Activated CD8-positive, alpha-beta T cell treated with anti-CD3 and anti-CD28 coated beads for 36 hours (primary cell): Measurements from ENCODE around the gene TNS3. TPM values are rescaled to one million over a fixed set of nuclear protein-coding genes. Genes with fewer than 3 reads are reported as not detected.

ENCODE experiments used
- ATAC-seq: fragments of 200-7000 bp; cut with Tn5 transposase; one replicate; pipeline ENCODE4 v1.10.0; 2021; ENCODE audit warnings: mild to moderate bottlenecking, moderate library complexity
- CTCF ChIA-PET: fragments of 350-600 bp; sonication (Branson Sonifier 250); formaldehyde crosslinking; loops from one replicate; lab custom pipeline; 2021; ENCODE audit warnings: antibody characterized with exemption; lab: Charles Lee
- POLR2A ChIA-PET: fragments of 350-600 bp; sonication (Branson Sonifier 250); formaldehyde crosslinking; loops from one replicate; lab custom pipeline; 2021; ENCODE audit warnings: antibody characterized with exemption; lab: Charles Lee
- DNase-seq: peaks from one replicate; pipeline ENCODE4 v3.0.0-alpha.2; 2020
- H3K27ac Mint-ChIP-seq: one replicate; pipeline ENCODE4 v1.8.0; 2021; ENCODE audit warnings: mild to moderate bottlenecking, mixed read lengths
- H3K27me3 Mint-ChIP-seq: one replicate; pipeline ENCODE4 v1.8.0; 2021; ENCODE audit warnings: mixed read lengths
- H3K36me3 Mint-ChIP-seq: one replicate; pipeline ENCODE4 v1.8.0; 2021; ENCODE audit warnings: low read depth, mixed read lengths
- H3K4me1 Mint-ChIP-seq: one replicate; pipeline ENCODE4 v1.8.0; 2021; ENCODE audit warnings: low read depth, mixed read lengths
- H3K4me3 Mint-ChIP-seq: one replicate; pipeline ENCODE4 v1.8.0; 2021; ENCODE audit warnings: mild to moderate bottlenecking, moderate library complexity, mixed read lengths
- H3K9me3 Mint-ChIP-seq: one replicate; pipeline ENCODE4 v1.8.0; 2021; ENCODE audit warnings: mixed read lengths
- intact Hi-C: fragments of 100-400 bp; cut with micrococcal nuclease; formaldehyde crosslinking; loops from one replicate; pipeline ENCODE4 v1.10.0; 2022
- total RNA-seq, 2 experiments: library from RNA; stranded (reverse); gene quantifications; one replicate each; pipeline ENCODE4 v1.2.3, GENCODE V29; 2021
- TF ChIP-seq, protein P1 (sequence below): fragments of 200-600 bp; IDR thresholded peaks from one replicate; pipeline ENCODE4 v1.8.0; 2022; ENCODE audit warnings: antibody characterized with exemption, mild to moderate bottlenecking

The TNS3 gene
- total RNA-seq, 2 experiments from 2014 or later: 0.04 to 0.16 TPM

DNA sequence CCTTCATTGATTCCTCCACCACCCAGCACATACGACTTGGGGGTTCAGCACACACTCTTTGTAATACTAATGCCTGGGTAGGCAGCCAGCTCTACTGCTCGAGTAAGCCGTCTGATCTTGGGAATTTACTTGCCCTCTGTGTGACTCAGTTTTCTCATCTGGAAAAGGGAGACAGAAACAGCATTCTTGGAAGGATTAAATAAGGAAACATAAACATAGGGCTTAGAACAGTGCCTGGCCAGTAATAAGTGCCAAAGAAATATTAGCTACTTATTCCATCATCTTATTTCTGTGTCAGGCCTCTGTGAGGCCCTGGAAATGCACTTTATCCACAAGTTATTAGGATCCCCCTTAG is 130.1 kb downstream of the TNS3 start:
- ChIA-PET POLR2A (no interaction called here), CTCF (no interaction called here)
- Mint-ChIP-seq H3K27me3 (peaks cover 1% of the 10 kb centered on the region), H3K9me3 (no peaks in the 10 kb centered on the region), H3K4me1 (no peaks in the 10 kb centered on the region), H3K4me3 (no peak overlapping the region), H3K36me3 (no peaks in the 10 kb centered on the region), H3K27ac (no peak overlapping the region)
- no peak for ATAC-seq
- DNase-seq: no peak
- intact Hi-C loops: no loop called here
- TF ChIP-seq, protein P1, sequence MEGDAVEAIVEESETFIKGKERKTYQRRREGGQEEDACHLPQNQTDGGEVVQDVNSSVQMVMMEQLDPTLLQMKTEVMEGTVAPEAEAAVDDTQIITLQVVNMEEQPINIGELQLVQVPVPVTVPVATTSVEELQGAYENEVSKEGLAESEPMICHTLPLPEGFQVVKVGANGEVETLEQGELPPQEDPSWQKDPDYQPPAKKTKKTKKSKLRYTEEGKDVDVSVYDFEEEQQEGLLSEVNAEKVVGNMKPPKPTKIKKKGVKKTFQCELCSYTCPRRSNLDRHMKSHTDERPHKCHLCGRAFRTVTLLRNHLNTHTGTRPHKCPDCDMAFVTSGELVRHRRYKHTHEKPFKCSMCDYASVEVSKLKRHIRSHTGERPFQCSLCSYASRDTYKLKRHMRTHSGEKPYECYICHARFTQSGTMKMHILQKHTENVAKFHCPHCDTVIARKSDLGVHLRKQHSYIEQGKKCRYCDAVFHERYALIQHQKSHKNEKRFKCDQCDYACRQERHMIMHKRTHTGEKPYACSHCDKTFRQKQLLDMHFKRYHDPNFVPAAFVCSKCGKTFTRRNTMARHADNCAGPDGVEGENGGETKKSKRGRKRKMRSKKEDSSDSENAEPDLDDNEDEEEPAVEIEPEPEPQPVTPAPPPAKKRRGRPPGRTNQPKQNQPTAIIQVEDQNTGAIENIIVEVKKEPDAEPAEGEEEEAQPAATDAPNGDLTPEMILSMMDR: no peak

DNA sequence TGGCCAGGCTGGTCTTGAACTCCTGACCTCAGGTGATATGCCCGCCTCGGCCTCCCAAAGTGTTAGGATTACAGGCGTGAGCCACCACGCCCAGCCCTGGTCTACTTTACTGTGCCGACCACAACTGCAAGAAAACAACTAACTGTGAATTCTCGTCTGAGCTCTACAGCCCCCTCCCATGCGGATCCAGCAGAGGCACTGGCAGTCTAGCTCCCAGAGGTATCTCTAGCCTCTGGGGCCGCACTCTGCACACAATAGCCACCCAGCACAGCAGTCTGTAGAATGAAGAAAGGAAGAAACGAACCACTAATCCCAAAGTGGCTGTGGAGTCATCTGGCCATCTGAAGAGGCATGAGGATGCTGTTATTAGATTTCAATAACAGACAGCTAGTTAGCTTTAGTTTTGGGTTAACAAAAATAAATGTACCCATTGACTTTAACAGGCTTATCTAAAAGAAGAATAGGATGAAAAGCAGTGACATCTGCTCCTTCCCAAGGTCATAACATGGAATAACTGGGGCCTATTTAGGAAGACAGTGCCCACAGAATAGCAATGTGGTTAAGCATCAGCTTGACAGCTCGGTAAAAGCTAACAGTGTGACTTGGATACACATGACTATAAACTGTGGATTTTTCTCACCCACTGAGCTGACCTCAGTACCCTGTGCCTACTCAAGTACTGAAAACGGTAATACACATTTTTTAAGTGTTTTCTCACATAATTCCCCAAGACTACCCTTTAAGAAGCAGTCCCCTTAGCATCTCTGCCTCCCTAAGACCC is 131.9 kb downstream of the TNS3 start:
- ATAC-seq (no peak), DNase-seq (no peak)
- Mint-ChIP-seq H3K27me3 (peaks cover 1% of the 10 kb centered on the region), H3K4me3 (no peak overlapping the region), H3K4me1 (no peaks in the 10 kb centered on the region), H3K9me3 (no peaks in the 10 kb centered on the region), H3K27ac (no peak overlapping the region), H3K36me3 (no peaks in the 10 kb centered on the region)
- TF ChIP-seq, protein P1: no peak
- intact Hi-C loops: no loop called here
- POLR2A ChIA-PET: no interaction called here
- CTCF ChIA-PET: no interaction called here

DNA sequence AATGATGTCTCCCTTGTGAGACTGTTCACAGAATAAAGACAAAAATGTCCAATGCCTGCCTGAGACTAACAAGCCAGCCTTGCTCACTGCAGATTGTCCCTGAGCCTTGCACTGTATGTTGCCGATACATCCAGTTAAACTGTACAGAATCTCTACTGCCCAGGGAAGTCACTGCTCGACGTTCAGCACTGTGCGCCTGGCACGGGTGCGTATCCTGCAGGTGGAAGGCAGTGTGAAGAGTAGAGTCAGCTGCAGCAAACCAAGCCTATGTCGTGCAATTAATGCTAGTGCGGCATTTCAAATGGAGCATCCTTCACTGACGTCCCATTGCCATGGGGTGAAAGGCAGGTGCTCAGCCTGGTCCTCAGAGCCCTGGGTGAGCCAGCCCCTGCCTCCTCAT is 132.9 kb downstream of the TNS3 start:
- intact Hi-C loops: no loop called here
- CTCF ChIA-PET: no interaction called here

DNA sequence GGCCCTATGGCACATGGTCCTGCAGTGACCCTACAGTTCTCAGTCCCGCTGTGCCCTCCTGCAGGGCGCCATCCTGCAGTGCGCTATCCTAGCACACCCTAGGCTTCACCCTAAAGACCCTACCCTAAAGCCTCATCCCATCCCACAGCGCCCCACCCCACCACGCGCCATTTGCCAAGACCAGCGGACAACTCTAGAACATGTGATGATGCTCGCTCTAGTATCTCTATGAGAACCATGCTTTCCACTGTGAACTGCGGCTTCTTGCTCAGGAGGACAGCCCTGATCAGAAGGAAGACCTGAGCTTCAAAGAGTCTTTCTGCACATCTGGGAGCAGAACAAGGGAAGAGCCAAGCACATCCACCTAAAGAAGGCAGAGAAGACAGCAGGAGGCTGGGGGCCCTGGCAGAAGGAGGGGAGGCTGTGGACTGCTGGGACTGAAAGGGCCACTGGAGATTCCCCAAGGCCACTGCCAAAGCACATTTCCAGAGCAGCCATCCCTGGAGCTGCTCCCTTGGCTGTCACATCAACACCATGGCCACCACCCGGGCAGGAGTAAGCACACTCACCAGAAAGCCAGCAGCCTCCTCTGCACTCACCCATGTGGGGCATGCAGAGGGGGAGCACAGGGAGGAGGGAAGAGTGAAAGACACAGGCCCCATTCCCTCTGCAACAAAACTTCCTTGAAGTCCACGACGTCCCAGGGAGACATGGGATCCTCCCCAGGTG is 134.1 kb downstream of the TNS3 start:
- ChIA-PET POLR2A (no interaction called here), CTCF (no interaction called here)
- Mint-ChIP-seq H3K4me1 (no peaks in the 10 kb centered on the region), H3K4me3 (no peak overlapping the region), H3K9me3 (no peaks in the 10 kb centered on the region), H3K27ac (no peak overlapping the region), H3K27me3 (peaks cover 1% of the 10 kb centered on the region), H3K36me3 (no peaks in the 10 kb centered on the region)
- TF ChIP-seq, protein P1: no peak
- DNase-seq (no peak), ATAC-seq (no peak)
- intact Hi-C loops: no loop called here

More for the DNA sequence above, 132.9 kb downstream of the TNS3 start:
- Mint-ChIP-seq H3K27ac (no peak overlapping the region), H3K9me3 (no peaks in the 10 kb centered on the region), H3K4me3 (no peak overlapping the region), H3K36me3 (no peaks in the 10 kb centered on the region), H3K4me1 (no peaks in the 10 kb centered on the region), H3K27me3 (peaks cover 1% of the 10 kb centered on the region)
- TF ChIP-seq, protein P1: no peak
- ATAC-seq (no peak), DNase-seq (no peak)
- POLR2A ChIA-PET: no interaction called here

DNA sequence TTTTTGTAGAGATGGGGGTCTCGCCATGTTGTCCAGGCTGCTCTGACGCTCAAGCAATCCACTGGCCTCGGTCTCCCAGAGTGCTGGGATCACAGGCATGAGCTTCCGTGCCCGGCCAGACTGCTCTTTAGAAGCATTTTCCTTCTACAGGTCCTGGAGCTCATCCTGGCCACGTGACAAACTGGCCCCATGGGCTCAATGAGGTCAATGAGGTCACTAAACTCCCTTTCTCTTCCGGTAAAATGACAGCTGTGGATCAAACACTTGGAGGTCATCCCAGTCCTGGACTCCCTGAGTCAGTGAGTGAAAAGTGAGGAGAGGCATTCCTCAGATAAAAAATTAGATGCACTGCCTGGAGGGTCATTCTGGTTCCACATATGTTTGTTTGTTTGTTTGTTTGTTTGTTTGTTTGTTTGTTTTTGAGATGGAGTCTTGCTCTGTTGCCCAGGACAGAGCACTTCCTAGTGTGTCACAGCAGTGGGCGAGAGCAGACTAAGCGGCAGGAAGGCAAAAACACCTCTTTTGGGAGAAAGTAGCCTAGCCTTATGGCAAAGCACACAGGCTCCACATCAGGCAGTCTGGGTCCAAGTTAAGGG is 134.9 kb downstream of the TNS3 start:
- Mint-ChIP-seq H3K9me3 (no peaks in the 10 kb centered on the region), H3K27me3 (peaks cover 1% of the 10 kb centered on the region), H3K27ac (no peak overlapping the region), H3K36me3 (no peaks in the 10 kb centered on the region), H3K4me1 (no peaks in the 10 kb centered on the region), H3K4me3 (no peak overlapping the region)
- CTCF ChIA-PET: no interaction called here
- TF ChIP-seq, protein P1: no peak
- no peak for ATAC-seq
- POLR2A ChIA-PET: no interaction called here
- DNase-seq: no peak
- intact Hi-C loops: no loop called here
